22Rv1 (cell line): Measurements from ENCODE around the gene NCR2.

Experiments used
- H3K27ac ChIP-seq: fragments of 450-650 bp; 2 replicates; pipeline ENCODE4 v1.5.1; 2017
- CTCF ChIP-seq: fragments of 450-650 bp; IDR thresholded peaks from 2 replicates; pipeline ENCODE4 v1.5.1; 2017; ENCODE audit warnings: mild to moderate bottlenecking
- ZFX ChIP-seq: fragments of 450-650 bp; IDR thresholded peaks from 2 replicates; pipeline ENCODE4 v1.6.1; 2017; ENCODE audit warnings: antibody characterized with exemption, borderline replicate concordance

Gene NCR2

GRCh38 chr6:41318261-41318653 is 17.2 kb upstream of the NCR2 start:
- TF ChIP-seq ZFX (no peak), CTCF (no peak)
- H3K27ac ChIP-seq: no peak overlapping the region

GRCh38 chr6:41318654-41319565 is 16.5 kb upstream of the NCR2 start:
- TF ChIP-seq ZFX (no peak), CTCF (peak; percentile 97)
- H3K27ac ChIP-seq: no peak overlapping the region

- H3K27ac ChIP-seq: no peak overlapping the region
- no peak for TF ChIP-seq CTCF
- TF ChIP-seq ZFX: no peak
Measured at GRCh38 chr6:41321183-41321582, 14.2 kb upstream of the NCR2 start.

- no peak overlapping the region for H3K27ac ChIP-seq
- no peak for TF ChIP-seq CTCF
- no peak for TF ChIP-seq ZFX
Measured at GRCh38 chr6:41325446-41326066, 9.9 kb upstream of the NCR2 start.

GRCh38 chr6:41326092-41326491 is 9.3 kb upstream of the NCR2 start:
- no peak overlapping the region for H3K27ac ChIP-seq
- TF ChIP-seq CTCF (no peak), ZFX (no peak)

GRCh38 chr6:41327177-41327576 is 8.2 kb upstream of the NCR2 start:
- TF ChIP-seq CTCF (no peak), ZFX (no peak)
- H3K27ac ChIP-seq: no peak overlapping the region

- TF ChIP-seq ZFX (no peak), CTCF (no peak)
- H3K27ac ChIP-seq: no peak overlapping the region
Measured at GRCh38 chr6:41331401-41332150, 3.8 kb upstream of the NCR2 start.
